NCI-H345 treated with DMSO at 0.1 percent for 48 hours (cell line): Measurements from ENCODE around the gene ZNF460.

Source experiments
- DNase-seq: peaks from one replicate; lab custom pipeline; 2025; ENCODE audit not compliant: unreplicated experiment; lab: John Stamatoyannopoulos, UW

Gene ZNF460

DNA sequence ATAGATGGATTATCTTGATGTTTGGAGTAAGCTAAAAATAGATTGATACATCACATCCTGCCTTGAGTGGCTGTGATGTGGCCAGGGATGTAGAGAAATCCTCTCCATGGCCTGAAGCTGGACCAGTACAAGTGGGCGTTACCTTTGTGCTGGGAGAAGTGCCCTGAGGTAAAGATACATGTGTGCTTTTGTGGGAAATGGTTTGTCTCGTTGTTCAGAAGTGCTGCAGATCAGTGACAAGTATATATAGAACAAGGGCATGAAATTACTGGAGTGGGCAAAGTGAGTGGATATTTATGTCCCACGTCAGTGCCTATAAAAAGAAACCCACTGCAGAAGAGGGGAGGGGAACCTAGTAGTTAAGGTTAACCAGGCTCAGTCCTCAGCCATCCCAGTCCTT lies 58.6 kb downstream of the ZNF460 start:
- DNase-seq: no peak

DNA sequence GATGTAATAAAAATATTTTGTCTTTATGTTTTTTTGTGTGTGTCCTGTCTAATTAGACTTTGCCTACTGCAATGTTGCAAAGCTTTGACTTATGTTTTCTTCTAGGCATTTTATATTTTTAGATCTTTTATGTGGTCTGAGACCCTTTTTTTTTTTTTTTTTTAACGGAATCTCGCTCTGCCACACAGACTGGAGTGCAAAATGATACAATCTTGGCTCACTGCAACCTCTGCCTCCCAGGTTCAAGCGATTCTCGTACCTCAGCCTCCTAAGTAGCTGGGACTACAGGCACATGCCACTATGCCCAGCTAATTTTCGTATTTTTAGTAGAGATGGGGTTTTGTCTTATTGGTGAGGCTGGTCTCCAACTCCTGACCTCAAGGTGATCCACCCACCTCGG lies 62.3 kb downstream of the ZNF460 start:
- no peak for DNase-seq
